ENCODE data around the gene GASK1A.
"Not testable (repeated sequence)": the region's sequence is repeated elsewhere in the genome, so short reads cannot be mapped to it uniquely, and the experiment has no call there.

The GASK1A gene

DNA sequence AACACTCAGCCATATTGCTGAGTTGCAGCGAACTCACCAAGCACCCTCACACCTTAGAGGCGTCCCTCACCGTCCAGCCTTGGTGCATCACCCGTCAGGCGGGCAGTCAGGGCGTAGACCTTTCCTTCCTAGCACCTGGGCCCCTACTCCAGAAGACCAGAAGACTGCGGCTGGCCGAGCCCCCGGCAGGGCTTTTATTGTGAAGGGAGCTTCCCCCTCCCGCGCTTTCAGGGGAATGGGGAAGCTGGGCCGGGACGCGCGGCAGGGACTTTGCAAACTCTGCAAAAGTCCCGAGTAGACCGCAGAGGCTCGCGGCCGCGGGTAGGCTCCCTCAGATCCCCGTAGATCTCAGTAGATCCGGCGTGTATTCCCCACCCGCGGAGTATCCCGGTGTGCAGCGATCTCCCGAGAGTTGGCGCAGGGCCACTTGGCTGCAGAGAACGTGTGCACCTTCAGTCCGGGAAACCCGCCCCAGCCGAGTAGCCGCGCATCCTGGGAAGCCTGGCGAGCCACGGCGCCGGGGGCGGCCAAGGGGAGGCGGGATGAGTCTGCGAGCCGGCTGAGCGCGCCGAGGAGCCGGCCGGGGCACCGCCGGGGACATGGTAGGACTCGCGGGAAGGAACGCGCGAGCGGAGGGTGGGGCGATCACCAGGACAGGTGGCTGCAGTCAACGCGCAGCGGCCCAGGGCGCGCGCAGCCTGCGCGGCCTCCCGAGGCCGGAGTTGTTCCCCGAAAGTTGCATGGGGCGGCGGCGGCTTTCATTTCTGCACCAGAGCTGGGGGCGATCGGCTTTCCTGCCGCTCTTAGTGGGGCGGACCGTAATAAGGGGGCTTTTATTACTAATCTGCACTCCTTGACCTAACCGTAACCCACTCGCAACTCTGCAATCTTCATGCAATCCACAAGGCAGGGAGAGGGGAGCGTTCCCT, at the start of gene GASK1A:
TSS of gene GASK1A (plus strand) at position 268 of the 929 bp plus-strand sequence. CDS start at position 600, 332 bp downstream.
- no peak for DNase-seq (ENCODE audit: low read depth, low spot score)

DNA sequence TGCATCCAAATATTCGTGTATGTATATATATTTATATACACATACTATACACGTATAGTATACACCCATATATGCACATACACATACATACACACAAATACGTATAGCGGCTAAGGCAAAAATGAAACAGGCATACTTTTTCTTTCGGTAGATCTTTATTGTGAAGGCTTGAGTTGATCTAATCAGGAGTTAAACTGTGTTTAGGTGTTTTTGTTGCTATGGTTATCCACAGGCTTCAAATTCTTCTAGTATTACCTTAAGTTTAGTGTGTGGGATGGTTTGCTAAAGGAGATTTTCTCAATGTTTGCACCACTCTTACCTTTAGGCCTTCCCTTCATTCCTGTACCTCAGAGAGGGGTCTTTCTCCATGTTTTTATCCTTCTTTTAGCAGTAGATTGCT, 45.0 kb upstream of the GASK1A start:
- no peak for DNase-seq (ENCODE audit: low read depth, low spot score)

DNA sequence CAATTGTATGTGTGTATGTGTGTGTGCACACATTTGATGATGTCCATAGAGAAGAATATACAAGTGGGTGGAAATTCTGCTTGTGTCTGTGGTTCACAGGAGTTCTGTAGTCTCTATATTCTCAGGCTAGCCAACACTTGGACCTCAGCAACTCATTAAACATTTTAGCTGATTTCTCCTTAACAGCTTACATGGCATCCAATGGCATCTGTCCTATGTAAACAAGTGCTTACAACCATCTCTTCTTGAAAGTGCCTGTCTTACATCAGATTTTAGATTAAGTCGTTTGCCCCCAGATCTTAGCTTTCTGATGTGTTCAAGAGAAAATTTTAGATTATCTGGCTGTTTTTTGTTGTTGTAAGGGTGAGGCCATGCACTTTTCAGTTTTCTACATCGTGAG, 44.2 kb upstream of the GASK1A start:
- no peak for DNase-seq (ENCODE audit: low read depth, low spot score)

DNA sequence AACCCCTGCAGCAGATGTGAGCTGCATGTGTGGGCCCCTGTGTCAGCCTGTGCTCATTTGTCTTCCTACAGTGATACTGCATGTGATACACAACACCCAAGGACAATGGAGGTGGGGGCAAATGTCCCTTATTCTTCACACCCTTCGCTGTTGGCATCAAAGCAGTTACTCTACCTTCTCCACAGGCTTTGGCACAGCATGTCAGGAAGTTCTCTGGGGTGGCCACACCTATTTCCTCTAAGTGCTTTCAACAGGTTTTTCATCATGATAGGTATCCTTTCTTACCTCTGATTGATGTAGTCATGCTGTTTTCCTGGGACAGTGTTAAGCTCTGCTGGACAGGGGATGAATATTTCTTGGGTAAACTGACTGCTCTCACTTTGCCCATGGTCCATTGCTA, 43.6 kb upstream of the GASK1A start:
- no peak for DNase-seq (ENCODE audit: low read depth, low spot score)

DNA sequence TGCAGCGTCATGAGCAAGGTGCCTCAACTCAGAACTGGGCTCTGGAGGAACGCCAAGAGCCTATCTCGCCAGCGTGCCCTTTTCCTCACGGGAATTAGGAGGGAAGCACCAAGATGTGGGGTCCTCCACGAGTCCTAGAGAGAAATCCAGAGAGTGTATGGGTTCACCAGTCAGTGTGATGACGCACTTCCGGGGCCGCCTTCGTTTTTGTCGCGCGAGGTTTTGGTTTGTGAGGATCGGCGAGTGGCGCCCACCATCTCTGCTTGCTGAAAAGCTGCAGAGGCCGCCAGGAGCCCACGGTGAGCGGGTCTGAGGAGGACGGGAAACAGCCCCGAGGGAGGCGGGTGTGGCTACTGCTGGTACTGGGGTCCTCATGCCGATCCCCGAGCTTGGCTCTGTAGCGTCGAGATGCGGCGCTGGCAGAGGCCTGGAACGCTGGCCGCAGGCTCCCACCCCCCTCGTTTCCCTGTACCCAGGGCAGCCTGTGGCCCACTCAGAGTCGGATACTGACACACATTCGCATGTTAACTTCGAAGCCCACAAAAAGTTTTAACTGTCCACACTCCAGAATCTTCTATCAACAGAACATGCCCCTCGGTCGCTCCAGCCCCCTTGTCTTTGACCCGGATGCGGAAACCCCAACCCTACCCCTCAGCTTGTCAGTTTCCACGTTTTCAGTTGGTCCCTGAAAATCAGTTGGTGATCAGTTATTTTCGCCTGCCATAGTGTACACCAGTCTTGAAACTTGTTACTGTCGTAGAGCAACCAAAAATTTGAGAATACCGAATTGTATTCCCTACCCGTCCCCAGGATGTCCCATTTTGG, 42.7 kb upstream of the GASK1A start:
- DNase-seq (ENCODE audit: low read depth, low spot score), result no peak

DNA sequence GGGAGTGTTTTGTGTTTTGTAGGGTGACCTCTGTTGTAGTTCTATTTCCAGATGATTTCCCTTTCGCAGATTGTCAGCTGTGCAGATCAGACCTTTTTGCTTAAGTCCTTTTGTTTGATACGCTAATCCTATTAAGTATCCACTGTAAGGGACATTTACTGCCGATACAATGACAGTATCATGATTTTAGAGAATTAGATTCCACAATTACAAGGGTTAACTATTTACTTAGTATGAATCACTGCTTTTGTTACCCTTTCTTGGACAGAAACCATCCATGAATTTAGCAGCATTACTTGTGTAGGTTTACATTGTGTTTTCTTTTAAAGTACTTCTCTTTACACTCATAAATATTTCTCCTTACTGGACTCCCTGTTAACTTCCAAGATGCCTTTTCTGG, 41.8 kb upstream of the GASK1A start:
- DNase-seq (ENCODE audit: low read depth, low spot score), result no peak

DNA sequence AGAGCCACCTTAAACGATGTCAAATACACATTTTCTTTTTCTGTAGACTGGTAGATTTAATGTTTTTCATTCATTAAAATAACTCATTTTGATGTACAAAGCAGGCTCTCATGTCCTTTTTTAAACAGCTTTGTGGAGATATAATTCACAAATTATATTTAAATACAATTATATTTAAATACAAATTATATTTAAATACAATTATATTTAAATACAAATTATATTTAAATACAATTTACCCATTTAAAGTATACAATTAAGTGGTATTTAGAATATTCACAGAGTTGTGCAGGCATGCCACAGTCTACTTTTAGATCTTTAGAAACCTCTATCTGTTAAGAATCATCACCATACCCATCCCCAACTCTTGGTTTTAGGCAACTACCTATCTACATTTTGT, 36.4 kb upstream of the GASK1A start:
- no peak for DNase-seq (ENCODE audit: low read depth, low spot score)

DNA sequence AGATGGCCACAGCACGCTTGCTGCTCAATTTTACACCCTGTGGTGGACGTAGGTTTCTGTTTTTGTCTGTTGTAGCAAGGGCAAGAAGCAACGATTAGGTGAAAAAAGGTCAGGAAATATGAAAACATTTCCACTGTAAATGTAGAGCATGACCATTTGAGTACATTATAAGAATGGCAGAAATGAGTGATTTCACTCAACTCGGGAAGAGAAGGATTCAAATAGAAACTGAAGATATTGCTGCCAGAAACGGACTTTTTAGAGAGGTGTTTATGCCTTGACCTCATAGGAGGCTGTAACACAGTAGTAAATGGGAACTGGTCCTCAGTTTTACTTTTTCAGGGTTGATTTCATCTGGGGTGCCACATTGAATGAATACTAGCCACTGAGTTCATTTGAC, 33.1 kb upstream of the GASK1A start:
- no peak for DNase-seq (ENCODE audit: low read depth, low spot score)

DNA sequence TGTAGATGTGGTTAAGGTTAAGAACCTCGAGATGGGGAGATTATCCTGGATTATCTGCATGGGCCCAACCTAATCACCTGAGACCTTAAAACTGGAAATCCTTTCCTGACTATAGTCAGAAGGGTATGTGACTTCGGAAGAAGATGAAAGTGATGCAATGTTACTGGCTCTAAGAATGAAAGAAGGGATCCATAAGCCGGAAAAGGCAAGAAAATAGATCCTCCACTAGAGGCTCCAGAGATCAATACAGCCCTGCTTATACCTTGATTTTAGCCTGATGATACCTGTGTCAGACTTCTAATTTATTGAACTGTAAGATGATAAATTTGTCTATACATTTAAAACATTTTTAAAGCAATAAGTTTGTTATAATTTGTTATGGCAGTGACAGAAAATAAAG, 21.5 kb upstream of the GASK1A start:
- no peak for DNase-seq (ENCODE audit: low read depth, low spot score)

DNA sequence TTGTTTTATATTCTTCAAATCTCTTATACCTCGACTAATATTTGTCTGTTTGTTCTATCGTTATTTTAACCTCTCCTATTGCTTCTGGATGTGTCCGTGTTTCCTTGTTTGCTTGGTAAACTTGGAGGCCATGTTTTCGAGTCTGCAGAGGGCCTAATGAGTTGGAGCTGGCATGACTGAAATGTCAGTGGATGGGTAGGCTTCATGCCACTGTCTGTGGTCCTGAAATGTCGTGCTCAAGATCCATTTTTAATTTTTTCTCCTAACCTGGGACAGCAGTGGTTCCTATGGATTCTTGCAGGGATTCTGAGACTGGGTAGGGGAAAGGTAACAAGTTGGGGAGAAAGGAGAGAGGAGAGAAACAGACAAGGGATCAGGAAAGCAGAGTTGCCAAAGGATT, 18.8 kb upstream of the GASK1A start:
- no peak for DNase-seq (ENCODE audit: low read depth, low spot score)

DNA sequence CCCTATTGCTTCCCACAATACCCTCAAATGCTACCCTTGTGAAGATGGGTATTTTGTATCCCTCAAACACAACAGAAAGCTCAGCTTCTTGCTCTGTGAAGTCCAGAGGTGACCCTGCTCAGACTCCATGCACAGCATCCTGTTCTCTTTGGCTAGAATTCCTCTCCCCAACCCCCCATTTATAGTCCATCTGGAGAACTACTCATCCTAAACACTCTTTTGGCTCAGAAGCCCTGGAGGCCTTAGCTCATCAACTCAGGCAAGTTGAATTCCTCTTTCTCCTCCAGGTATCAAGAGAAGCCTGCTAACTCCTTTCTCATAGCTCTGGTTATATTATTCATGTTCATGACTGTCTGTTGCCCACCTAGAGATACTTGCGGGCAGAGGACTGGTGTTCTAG, 18.3 kb upstream of the GASK1A start:
- no peak for DNase-seq (ENCODE audit: low read depth, low spot score)

DNA sequence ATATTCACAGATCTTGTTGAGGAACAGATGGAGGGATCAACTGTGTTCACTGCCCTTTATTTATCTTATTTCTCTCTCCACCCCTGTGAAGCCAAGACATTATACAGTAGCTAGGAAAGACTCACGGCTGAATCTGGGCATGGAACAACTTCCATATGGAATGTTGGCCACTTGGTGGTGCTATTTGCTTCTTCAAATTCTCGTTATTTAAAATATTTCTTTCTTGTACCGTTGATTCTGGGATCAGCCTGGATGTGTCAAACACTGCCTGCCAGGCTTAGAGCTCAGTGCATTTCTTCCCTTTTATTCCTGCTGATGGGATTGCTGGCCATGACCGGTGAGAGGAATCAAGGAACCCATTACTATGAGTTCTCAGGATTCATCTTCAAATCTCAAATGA, 17.5 kb upstream of the GASK1A start:
- DNase-seq (ENCODE audit: low read depth, low spot score), result no peak

DNA sequence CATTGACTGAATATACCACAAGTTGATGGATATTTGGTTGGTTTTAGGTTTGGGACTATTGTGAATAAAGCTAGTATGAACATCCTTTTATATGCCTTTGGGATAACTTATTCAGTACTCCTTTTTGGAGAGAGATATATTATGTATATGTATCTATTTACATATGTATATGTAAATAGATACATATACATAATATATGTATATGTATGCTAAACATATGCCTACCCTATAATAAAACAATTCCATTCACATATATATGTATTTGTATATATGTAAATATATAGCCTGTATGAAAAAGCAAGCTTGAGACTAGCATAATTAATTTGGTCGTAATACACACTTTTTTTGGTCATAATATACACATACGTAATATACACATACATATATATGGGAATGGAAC, 15.8 kb upstream of the GASK1A start:
- DNase-seq (ENCODE audit: low read depth, low spot score), result no peak

DNA sequence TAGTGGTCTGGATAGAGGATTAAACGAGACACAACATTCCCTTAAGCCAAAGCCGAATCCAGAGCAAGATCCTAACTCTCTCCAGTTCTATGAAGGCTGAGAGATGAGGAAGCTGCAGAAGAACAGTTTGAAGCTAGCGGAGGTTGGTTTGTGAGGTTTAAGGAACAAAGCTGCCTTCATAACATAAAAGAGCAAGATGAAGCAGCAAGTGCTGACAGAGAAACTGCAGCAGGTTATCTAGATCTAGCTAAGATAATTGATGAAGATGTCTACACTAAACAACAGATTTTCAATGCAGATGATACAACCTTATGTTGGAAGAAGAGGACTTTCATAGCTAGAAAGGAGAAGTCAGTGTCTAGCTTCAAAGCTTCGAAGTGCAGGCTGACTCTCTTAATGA, 14.8 kb upstream of the GASK1A start:
- DNase-seq (ENCODE audit: low read depth, low spot score), result no peak

DNA sequence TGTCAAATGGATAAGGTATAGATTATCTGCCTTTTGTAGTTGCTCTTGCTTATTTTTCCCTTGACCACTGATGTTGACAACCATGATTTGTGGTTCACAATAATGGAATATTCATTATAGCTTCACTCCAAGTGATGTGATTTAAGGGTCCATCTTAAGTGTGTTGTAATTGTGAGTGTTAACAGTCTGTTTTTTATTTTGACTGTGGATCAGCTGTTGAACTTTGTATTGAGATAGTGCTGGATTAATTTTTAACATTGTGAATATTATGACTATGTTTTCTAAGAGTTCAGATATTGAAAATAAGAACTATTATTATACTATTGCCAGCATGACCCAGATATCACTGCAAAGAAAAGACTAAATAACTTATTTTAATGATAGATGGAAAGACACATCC, 8.6 kb upstream of the GASK1A start:
- no peak for DNase-seq (ENCODE audit: low read depth, low spot score)

DNA sequence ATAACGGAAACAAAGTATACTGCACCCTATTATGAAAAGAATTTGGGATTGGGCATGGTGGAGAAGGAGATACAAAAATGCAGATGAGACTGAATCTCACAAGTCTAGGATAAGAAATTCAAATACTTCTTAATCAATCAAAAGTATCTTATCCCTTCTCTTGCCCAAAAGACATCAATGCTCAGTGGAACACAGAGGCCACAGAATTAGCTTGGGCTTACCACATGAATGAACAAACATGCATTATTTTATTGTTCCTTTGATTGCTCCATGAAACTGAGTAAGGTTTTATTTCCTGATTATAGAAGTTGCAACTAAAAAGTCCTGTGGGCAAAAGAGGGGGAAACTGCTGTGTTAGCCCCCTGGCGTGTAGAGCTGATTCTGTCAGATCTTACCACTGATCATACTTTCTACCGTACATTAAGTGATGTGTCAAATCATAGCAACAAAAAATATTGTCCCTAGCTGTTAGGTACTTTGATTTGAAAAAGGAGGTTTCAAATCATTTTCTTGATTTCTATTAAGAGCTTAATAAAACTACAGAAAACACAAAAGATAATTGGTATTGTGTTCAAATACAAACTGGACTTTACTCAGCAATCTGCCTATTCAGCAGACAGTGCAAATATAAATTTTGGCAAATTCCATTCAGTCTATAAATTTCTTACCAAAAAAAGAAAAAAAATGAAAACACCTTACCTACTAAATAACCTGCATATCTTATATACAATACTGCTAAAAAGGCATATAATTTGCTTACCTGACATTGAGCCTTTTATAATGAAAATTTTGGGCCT, 7.9 kb upstream of the GASK1A start:
- DNase-seq (ENCODE audit: low read depth, low spot score), result no peak

DNA sequence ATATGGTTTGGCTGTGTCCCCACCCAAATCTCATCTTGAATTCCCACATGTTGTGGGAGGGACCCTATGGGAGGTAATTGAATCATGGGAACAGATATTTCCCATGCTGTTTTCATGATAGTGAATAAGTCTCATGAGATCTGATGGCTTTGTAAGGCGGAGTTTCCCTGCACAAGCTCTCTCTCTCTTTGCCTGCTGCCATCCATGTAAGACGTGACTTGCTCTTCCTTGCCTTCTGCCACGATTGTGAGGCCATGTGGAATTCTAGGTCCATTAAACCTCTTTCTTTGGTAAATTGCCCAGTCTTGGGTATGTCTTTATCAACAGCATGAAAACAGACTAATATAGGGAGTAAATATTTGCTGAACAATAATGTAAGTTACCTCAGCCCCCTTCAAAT, 4.2 kb upstream of the GASK1A start:
- DNase-seq (ENCODE audit: low read depth, low spot score), result not testable (repeated sequence)

DNA sequence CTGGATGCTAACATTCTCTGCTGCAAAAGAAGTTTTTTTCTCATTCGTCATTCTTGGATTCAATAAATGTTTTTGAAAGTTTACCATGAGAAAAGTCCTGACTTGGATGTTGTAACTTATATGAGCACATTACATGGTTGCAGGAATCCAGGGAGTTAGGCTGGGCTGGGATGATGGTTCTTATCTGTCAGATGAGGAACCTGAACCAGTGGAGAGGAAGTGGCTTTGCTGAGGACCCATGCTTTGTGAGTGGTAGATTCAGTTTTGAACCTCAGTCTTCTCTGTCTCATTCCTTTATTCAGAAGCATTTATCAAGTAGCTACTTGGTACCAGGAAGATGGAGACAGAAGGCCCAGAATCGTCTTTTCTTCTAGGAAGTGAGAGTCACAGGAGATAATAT, 3.7 kb upstream of the GASK1A start:
- no peak for DNase-seq (ENCODE audit: low read depth, low spot score)

DNA sequence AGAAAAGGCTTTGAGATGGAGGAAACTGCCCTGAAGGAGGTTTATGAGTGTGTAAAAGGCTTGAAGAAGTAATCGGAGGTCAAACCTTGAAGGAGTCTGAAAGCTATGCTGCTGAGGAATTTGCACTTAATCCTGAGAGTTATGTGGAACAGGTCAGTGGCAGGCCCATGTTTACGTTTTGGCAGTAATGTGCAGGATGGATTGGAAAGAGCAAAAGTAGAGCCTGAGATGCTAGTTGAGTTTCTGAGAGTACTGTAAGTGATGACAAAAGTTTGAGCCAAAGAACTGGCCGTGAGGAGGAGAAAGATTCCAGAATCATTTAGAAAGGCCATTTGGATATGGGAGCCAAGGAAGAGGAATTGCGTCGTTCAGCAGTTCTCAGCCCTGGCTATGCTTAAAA, 3.2 kb upstream of the GASK1A start:
- no peak for DNase-seq (ENCODE audit: low read depth, low spot score)

DNA sequence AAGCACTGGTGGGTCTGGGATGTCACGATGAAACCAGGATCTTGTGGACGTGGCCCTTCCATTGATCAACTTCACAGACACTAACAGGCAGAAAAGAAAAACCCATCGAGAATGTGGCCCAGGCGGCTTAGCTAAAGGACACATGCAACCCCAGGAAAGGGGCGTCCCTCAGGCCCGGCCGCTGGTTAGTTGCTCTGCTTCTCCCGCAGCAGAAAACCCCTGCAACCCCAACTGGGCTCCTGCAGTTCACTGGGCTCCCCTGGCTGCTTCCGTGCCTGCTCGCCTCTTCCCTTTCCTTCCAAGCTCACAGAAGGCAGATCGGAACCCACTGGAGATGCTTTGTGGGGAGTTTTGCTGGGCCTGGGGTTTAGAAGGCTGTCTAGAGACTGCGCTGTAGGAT, 1.1 kb downstream of the GASK1A start:
- DNase-seq (ENCODE audit: low read depth, low spot score), result no peak

DNA sequence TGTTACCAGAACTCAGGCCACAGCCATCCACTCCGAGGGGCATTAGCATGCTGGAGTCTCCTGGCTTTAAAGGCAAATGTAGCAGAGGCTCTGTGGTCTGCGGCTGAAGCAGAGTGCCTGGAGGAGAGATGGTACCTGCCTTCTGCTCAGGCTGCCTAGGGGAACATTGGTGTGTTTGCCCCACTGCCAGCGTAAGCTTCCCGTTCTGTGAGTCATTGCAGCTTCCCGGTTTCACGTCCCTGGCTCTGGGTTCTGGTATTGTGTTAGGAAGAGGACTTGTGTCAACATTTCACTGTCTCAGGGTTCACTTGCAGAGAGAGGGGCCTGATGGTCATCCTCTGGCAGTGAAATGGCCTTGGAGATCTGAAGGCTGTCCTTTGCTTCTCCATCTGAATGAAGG, 1.8 kb downstream of the GASK1A start:
- no peak for DNase-seq (ENCODE audit: low read depth, low spot score)
